A673 (cell line): Measurements from ENCODE around the gene INTS15. TPM values are rescaled to one million over a fixed set of nuclear protein-coding genes. Genes with fewer than 3 reads are reported as not detected.

ENCODE experiments used
- BruUV-seq: library from RNA; stranded (reverse); fragments of 400-500 nt; replicated peaks from 2 replicates; lab custom pipeline; 2021; lab: Mats Ljungman, UMichigan
- CTCF ChIA-PET: fragments of 300-600 bp; sonication (Branson Sonifier 250); formaldehyde crosslinking; loops from one replicate; lab custom pipeline; 2022; ENCODE audit warnings: antibody characterized with exemption; lab: Charles Lee
- POLR2A ChIA-PET: fragments of 300-600 bp; sonication (Branson Sonifier 250); formaldehyde crosslinking; loops from one replicate; lab custom pipeline; 2022; ENCODE audit warnings: antibody characterized with exemption; ENCODE audit not compliant: low non-redundant PET; lab: Charles Lee
- DNase-seq: peaks from one replicate; pipeline ENCODE4 v3.0.0-alpha.2; 2015; ENCODE audit warnings: low spot score
- H3K27ac ChIP-seq: fragments of 200-600 bp; sonication (generic); 2 replicates; pipeline ENCODE4 v1.5.1; 2016; ENCODE audit warnings: mixed run types, low read depth, mild to moderate bottlenecking, mixed read lengths, antibody characterized with exemption, low read length; ENCODE audit not compliant: poor library complexity, severe bottlenecking
- H3K27me3 ChIP-seq: fragments of 200-600 bp; sonication (generic); replicated peaks from 2 replicates; pipeline ENCODE4 v1.6.1; 2017; ENCODE audit warnings: mixed run types, low read depth, mild to moderate bottlenecking, mixed read lengths, antibody characterized with exemption, low read length; ENCODE audit not compliant: insufficient read depth, poor library complexity
- H3K36me3 ChIP-seq: fragments of 200-600 bp; sonication (generic); 2 replicates; pipeline ENCODE4 v1.6.1; 2016; ENCODE audit warnings: mixed run types, mild to moderate bottlenecking, mixed read lengths, antibody characterized with exemption, low read length; ENCODE audit not compliant: insufficient read depth, poor library complexity, severe bottlenecking
- H3K4me1 ChIP-seq: fragments of 200-600 bp; sonication (generic); 2 replicates; pipeline ENCODE4 v1.6.1; 2017; ENCODE audit warnings: mixed run types, mild to moderate bottlenecking, mixed read lengths, antibody characterized with exemption, low read length; ENCODE audit not compliant: insufficient read depth, poor library complexity, severe bottlenecking
- H3K4me3 ChIP-seq: fragments of 200-600 bp; sonication (generic); 2 replicates; pipeline ENCODE4 v1.5.1; 2016; ENCODE audit warnings: low read depth, mixed run types, mild to moderate bottlenecking, mixed read lengths, low read length; ENCODE audit not compliant: poor library complexity, severe bottlenecking
- H3K9me3 ChIP-seq: fragments of 200-600 bp; sonication (generic); 2 replicates; pipeline ENCODE4 v1.6.1; 2016; ENCODE audit warnings: mixed run types, low read depth, mild to moderate bottlenecking, mixed read lengths, antibody characterized with exemption, low read length; ENCODE audit not compliant: poor library complexity, severe bottlenecking
- CTCF ChIP-seq: fragments of 300-800, 200-600 bp; sonication (generic); conservative IDR thresholded peaks from 2 replicates; pipeline ENCODE4 v1.5.1; 2017; ENCODE audit warnings: low read depth, mild to moderate bottlenecking, antibody characterized with exemption, low read length, moderate library complexity, mixed read lengths
- EZH2 ChIP-seq: fragments of 200-600 bp; sonication (generic); IDR thresholded peaks from 2 replicates; pipeline ENCODE4 v1.6.1; 2017; ENCODE audit warnings: borderline replicate concordance, low read depth, mild to moderate bottlenecking, mixed read lengths, antibody characterized with exemption, low read length; ENCODE audit not compliant: poor library complexity, severe bottlenecking
- intact Hi-C: fragments of 100-400 bp; cut with micrococcal nuclease; formaldehyde crosslinking; loops from one replicate; pipeline ENCODE4 v1.10.0; 2022; ENCODE audit not compliant: unreplicated experiment
- total RNA-seq: library from RNA; stranded (reverse); gene quantifications from 2 replicates; pipeline ENCODE4 v1.2.3, GENCODE V29; 2021

INTS15 gene
- total RNA-seq, 1 experiment from 2014 or later = 39.7 TPM

- intact Hi-C loops = no loop called here
- CTCF ChIA-PET = no interaction called here
- no peaks in the 10 kb centered on the region for H3K27me3 ChIP-seq
- no peak overlapping the region for H3K27ac ChIP-seq
- H3K36me3 ChIP-seq = no peaks in the 10 kb centered on the region
- H3K4me1 ChIP-seq = no peaks in the 10 kb centered on the region
- no peak overlapping the region for H3K4me3 ChIP-seq
- DNase-seq = no peak
- POLR2A ChIA-PET = no interaction called here
- H3K9me3 ChIP-seq = no peaks in the 10 kb centered on the region
- TF ChIP-seq CTCF (no peak), EZH2 (no peak)
- BruUV-seq = no TSS peak
These were observed 25.7 kb upstream of the INTS15 start for GRCh38 chr7:6563936-6564770.

- CTCF ChIA-PET = interaction anchor here (0.6 kb wide), 2 partner anchors 11 to 48 kb away, joined by 8 read pairs; no protein-coding TSS in a partner anchor
- Histone ChIP-seq H3K9me3 (no peaks in the 10 kb centered on the region), H3K27ac (no peak overlapping the region), H3K4me3 (no peak overlapping the region), H3K27me3 (no peaks in the 10 kb centered on the region), H3K36me3 (no peaks in the 10 kb centered on the region), H3K4me1 (no peaks in the 10 kb centered on the region)
- intact Hi-C loops = no loop called here
- POLR2A ChIA-PET = no interaction called here
- no TSS peak for BruUV-seq
- no peak for DNase-seq
- no peak for TF ChIP-seq EZH2
- TF ChIP-seq CTCF = no peak
These were observed 24.2 kb upstream of the INTS15 start for GRCh38 chr7:6565655-6566054.

GRCh38 chr7:6567886-6568285, 21.9 kb upstream of the INTS15 start:
- BruUV-seq = no TSS peak
- no peak overlapping the region for H3K4me3 ChIP-seq
- no peak overlapping the region for H3K27ac ChIP-seq
- no peaks in the 10 kb centered on the region for H3K36me3 ChIP-seq
- H3K9me3 ChIP-seq = no peaks in the 10 kb centered on the region
- H3K27me3 ChIP-seq = no peaks in the 10 kb centered on the region
- DNase-seq = no peak
- CTCF ChIA-PET = no interaction called here
- intact Hi-C loops = no loop called here
- H3K4me1 ChIP-seq = no peaks in the 10 kb centered on the region
- POLR2A ChIA-PET = no interaction called here
- TF ChIP-seq EZH2 (no peak), CTCF (no peak)
